Gastroesophageal sphincter (tissue), 4 donors: Measurements from ENCODE around the gene FGF4. TPM values are rescaled to one million over a fixed set of nuclear protein-coding genes. Genes with fewer than 3 reads are reported as not detected.

Experiments
- ATAC-seq: fragments of 150-250 bp; one replicate; pipeline ENCODE4 v1.9.1; 2016; ENCODE audit warnings: mild to moderate bottlenecking, moderate library complexity
- H3K27ac ChIP-seq, 4 donors: fragments of 200-600 bp; sonication (generic) in 3 of 4; 1 replicate in 3 of 4; 2 replicates in 1 of 4; pipeline ENCODE4 v1.5.1; 2016 to 2019
- H3K27me3 ChIP-seq: fragments of 200-600 bp; sonication (generic); one replicate; pipeline ENCODE4 v1.5.1; 2019
- H3K36me3 ChIP-seq, 2 donors: fragments of 200-600 bp; sonication (generic); one replicate each; pipeline ENCODE4 v1.5.1; 2019; ENCODE audit warnings: control low read depth in 1 of 2
- H3K4me1 ChIP-seq, 3 donors: fragments of 200-600 bp; sonication (generic); 1 replicate in 2 of 3; 2 replicates in 1 of 3; pipeline ENCODE4 v1.5.1; 2016 to 2019; ENCODE audit warnings: control low read depth in 2 of 3
- H3K4me3 ChIP-seq, 2 donors: fragments of 200-600 bp; sonication (generic); one replicate each; pipeline ENCODE4 v1.5.1; 2019; ENCODE audit warnings: mild to moderate bottlenecking in 1 of 2, moderate library complexity in 1 of 2
- H3K9me3 ChIP-seq, 3 donors: fragments of 200-600 bp; sonication (generic); one replicate each; pipeline ENCODE4 v1.5.1; 2017 to 2019; ENCODE audit warnings: control low read depth in 2 of 3
- CTCF ChIP-seq, 4 experiments: fragments of 200-600 bp in 2 of 4; fragments of 450-650 bp in 2 of 4; sonication (generic) in 1 of 4; IDR thresholded peaks; one replicate each; pipeline ENCODE4 v1.5.1; 2017 to 2019; ENCODE audit warnings: antibody characterized with exemption in 4 of 4, mild to moderate bottlenecking in 2 of 4, moderate library complexity in 2 of 4
- EP300 ChIP-seq: sonication (generic); formaldehyde crosslinking; IDR thresholded peaks from one replicate; pipeline ENCODE4 v1.6.1; 2017; ENCODE audit warnings: antibody characterized with exemption, mild to moderate bottlenecking
- POLR2A ChIP-seq, 2 donors: fragments of 450-650 bp; IDR thresholded peaks; one replicate each; pipeline ENCODE4 v1.6.1; 2017; ENCODE audit warnings: antibody characterized with exemption in 2 of 2, mild to moderate bottlenecking in 2 of 2, moderate library complexity in 1 of 2
- POLR2AphosphoS5 ChIP-seq: sonication (generic); formaldehyde crosslinking; IDR thresholded peaks from one replicate; pipeline ENCODE4 v1.6.1; 2017; ENCODE audit warnings: antibody characterized with exemption
- WGBS, 2 donors: methylation state at CpG; one replicate each; pipeline ENCODE4 v1.1.5; 2018; ENCODE audit warnings: low coverage in 1 of 2; 5-methylcytosine and 5-hydroxymethylcytosine counted together
- total RNA-seq, 4 donors: library from RNA; depleted of rRNA; stranded (reverse); fragments of >200 nt; gene quantifications; one replicate each; pipeline ENCODE4 v1.1.0, GENCODE V29; 2016

The FGF4 gene
- total RNA-seq, 4 donors from 2014 or later = not detected

GRCh38 chr11:69812256-69812655, 37.1 kb upstream of the FGF4 start:
- Histone ChIP-seq H3K27ac (no peak overlapping the region), H3K36me3 (no peaks in the 10 kb centered on the region), H3K4me3 (no peak overlapping the region), H3K4me1 (peaks cover 0 to 3% (median 0%) of the 10 kb centered on the region in 3 donors), H3K27me3 (peaks cover 95% of the 10 kb centered on the region), H3K9me3 (no peaks in the 10 kb centered on the region)
- ATAC-seq = no peak
- WGBS, 2 donors = no CpG with 5 or more reads among the region's 7 CpGs
- TF ChIP-seq POLR2A (IDR thresholded peaks at IDR 0.05) = no peak
- TF ChIP-seq CTCF (IDR thresholded peaks at IDR 0.05) = no peak
- TF ChIP-seq POLR2AphosphoS5 = no peak
- TF ChIP-seq EP300 = no peak

- 32 to 40% methylated on average over 2 to 3 of the region's 3 CpGs for WGBS, 2 donors
- Histone ChIP-seq H3K9me3 (no peaks in the 10 kb centered on the region), H3K27ac (no peak overlapping the region), H3K36me3 (no peaks in the 10 kb centered on the region), H3K4me3 (no peak overlapping the region), H3K27me3 (peaks cover 87% of the 10 kb centered on the region), H3K4me1 (no peaks in the 10 kb centered on the region)
- ATAC-seq = no peak
- TF ChIP-seq EP300 (no peak), POLR2AphosphoS5 (no peak), CTCF (IDR thresholded peaks at IDR 0.05) (no peak), POLR2A (IDR thresholded peaks at IDR 0.05) (no peak)
Observed at GRCh38 chr11:69811431-69811830, 36.3 kb upstream of the FGF4 start.

- TF ChIP-seq POLR2A (IDR thresholded peaks at IDR 0.05) (no peak), CTCF (IDR thresholded peaks at IDR 0.05) (no peak), EP300 (no peak), POLR2AphosphoS5 (no peak)
- Histone ChIP-seq H3K36me3 (no peaks in the 10 kb centered on the region), H3K4me1 (no peaks in the 10 kb centered on the region), H3K27ac (no peak overlapping the region), H3K9me3 (no peaks in the 10 kb centered on the region), H3K27me3 (peaks cover 78% of the 10 kb centered on the region), H3K4me3 (no peak overlapping the region)
- no peak for ATAC-seq
- 87% methylated on average over 3 of the region's 39 CpGs; no CpG with 5 or more reads in 1 of the 2 donors for whole genome bisulfite sequencing, 2 donors
Observed at GRCh38 chr11:69810289-69811118, 35.4 kb upstream of the FGF4 start.

GRCh38 chr11:69808667-69809086, 33.5 kb upstream of the FGF4 start:
- H3K36me3 ChIP-seq = no peaks in the 10 kb centered on the region
- no peak for TF ChIP-seq POLR2A (IDR thresholded peaks at IDR 0.05)
- no peak for TF ChIP-seq POLR2AphosphoS5
- no peak for TF ChIP-seq EP300
- no peak for TF ChIP-seq CTCF (IDR thresholded peaks at IDR 0.05)
- H3K4me1 ChIP-seq = no peaks in the 10 kb centered on the region
- peaks cover 60% of the 10 kb centered on the region for H3K27me3 ChIP-seq
- no peaks in the 10 kb centered on the region for H3K9me3 ChIP-seq
- H3K27ac ChIP-seq = no peak overlapping the region
- WGBS, 2 donors = no CpG with 5 or more reads among the region's 7 CpGs
- H3K4me3 ChIP-seq = no peak overlapping the region
- no peak for ATAC-seq
